Measurements from ENCODE around the gene KCNN3.
A peak's percentile ranks its signal among the peaks of the same experiment; 100 is the strongest.
"Not testable (repeated sequence)": the region's sequence is repeated elsewhere in the genome, so short reads cannot be mapped to it uniquely, and the experiment has no call there.

KCNN3 gene

DNA sequence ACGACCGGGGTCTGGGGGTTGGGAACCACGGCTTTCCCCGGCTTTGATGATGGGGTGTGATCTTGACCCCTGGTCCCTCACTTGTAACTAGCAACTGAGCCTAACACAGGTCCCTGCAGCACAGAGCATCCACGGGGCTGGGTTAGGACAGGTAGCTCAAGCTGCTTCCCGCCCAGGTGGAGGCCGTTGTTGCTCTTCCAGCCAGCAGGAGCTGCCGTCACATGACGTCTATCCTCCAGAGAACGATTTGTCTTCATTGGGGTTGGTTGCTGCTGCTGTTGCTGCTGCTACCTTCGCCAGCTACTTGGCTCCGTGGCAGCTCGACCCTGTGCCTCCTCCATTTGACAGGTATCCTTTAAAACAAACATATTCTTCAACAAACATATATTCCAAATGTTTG, 187.8 kb downstream of the KCNN3 start:
- Mint-ChIP-seq H3K9me3 (no peaks in the 10 kb centered on the region), H3K4me1 (no peaks in the 10 kb centered on the region), H3K27me3 (peaks cover 25 to 31% of the 10 kb centered on the region in 2 donors), H3K36me3 (no peaks in the 10 kb centered on the region), H3K4me3 (no peak overlapping the region), H3K27ac (no peak overlapping the region)
- no peak for DNase-seq
- no peak for ATAC-seq (replicated peaks)

DNA sequence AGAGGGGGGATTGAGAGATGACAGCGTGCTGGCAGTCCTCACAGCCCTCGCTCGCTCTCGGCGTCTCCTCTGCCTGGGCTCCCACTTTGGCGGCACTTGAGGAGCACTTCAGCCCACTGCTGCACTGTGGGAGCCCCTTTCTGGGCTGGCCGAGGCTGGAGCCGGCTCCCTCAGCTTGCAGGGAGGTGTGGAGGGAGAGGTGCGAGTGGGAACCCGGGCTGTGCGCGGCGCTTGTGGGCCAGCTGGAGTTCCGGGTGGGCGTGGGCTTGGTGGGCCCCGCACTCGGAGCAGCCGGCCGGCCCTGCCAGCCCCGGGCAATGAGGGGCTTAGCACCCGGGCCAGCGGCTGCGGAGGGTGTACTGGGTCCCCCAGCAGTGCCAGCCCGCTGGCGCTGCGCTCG, 192.2 kb downstream of the KCNN3 start:
- H3K36me3 Mint-ChIP-seq; DNase-seq; H3K4me3 Mint-ChIP-seq; H3K4me1 Mint-ChIP-seq; H3K9me3 Mint-ChIP-seq; ATAC-seq (replicated peaks); H3K27ac Mint-ChIP-seq: not testable (repeated sequence)
- H3K27me3 Mint-ChIP-seq: peaks cover 15 to 22% of the 10 kb centered on the region in 2 donors

DNA sequence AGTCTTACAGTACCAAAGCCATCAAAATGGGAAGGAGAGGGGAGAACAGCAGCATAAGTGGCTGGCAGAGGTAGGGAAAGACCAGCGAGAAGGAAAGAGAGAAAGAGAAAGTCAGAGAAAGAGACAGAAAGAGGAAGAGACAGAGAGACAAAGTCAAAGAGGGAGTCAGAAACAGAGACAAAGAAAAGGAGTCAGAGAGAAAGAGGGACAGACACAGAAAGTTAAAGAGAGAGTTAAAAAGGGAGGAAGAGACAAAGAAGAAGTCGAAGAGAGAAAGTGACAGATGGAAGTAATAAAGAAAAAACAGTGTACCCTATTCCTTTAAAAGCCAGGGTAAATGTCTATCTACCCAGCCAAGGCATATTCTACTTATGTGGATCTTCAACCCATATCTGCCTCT, 193.2 kb downstream of the KCNN3 start:
- not testable (repeated sequence) for ATAC-seq (replicated peaks); H3K36me3 Mint-ChIP-seq; H3K27ac Mint-ChIP-seq; H3K4me3 Mint-ChIP-seq; H3K9me3 Mint-ChIP-seq; H3K4me1 Mint-ChIP-seq; DNase-seq
- peaks cover 5 to 14% of the 10 kb centered on the region in 2 donors for H3K27me3 Mint-ChIP-seq

DNA sequence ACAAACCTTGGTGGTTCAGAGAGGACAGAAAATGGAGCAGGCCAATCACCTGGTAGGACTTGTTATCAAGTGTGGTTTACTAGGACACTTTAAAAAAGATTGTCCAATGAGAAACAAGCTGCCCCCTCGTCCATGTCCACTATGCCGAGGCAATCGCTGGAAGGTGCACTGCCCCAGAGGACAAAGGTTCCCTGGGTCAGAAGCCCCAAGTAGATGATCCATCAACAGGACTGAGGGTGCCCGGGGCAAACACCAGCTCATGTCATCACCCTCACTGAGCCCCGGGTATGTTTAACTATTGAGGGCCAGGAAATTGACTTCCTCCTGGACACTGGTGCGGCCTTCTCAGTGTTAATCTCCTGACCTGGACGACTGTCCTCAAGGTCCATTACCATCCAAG, 195.6 kb downstream of the KCNN3 start:
- not testable (repeated sequence) for H3K27ac Mint-ChIP-seq; DNase-seq; H3K36me3 Mint-ChIP-seq; ATAC-seq (replicated peaks); H3K9me3 Mint-ChIP-seq; H3K4me1 Mint-ChIP-seq; H3K4me3 Mint-ChIP-seq
- H3K27me3 Mint-ChIP-seq: peaks cover 0 to 12% of the 10 kb centered on the region in 2 donors

DNA sequence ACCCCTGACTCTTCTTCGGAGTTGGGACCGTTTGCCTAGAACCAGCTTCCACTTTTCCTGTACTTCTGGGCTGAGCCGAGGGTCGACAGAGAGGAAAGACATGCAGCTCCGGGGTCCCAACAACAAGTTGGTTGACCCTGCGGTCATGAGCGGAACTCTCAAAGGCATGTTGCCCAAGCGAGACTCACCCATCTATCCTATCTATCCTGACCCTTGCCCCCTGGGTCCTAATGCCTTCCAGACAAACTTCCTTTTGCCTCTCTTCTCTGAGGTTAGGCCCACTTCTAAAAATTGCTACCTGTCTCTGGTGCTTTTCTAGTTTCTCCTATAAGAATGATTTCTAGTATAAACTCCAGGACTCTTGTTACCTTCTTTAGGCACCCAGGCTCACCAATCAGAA, 197.8 kb downstream of the KCNN3 start:
- H3K4me3 Mint-ChIP-seq; H3K9me3 Mint-ChIP-seq; H3K4me1 Mint-ChIP-seq; H3K27ac Mint-ChIP-seq; H3K27me3 Mint-ChIP-seq; ATAC-seq (replicated peaks); H3K36me3 Mint-ChIP-seq; DNase-seq: not testable (repeated sequence)

DNA sequence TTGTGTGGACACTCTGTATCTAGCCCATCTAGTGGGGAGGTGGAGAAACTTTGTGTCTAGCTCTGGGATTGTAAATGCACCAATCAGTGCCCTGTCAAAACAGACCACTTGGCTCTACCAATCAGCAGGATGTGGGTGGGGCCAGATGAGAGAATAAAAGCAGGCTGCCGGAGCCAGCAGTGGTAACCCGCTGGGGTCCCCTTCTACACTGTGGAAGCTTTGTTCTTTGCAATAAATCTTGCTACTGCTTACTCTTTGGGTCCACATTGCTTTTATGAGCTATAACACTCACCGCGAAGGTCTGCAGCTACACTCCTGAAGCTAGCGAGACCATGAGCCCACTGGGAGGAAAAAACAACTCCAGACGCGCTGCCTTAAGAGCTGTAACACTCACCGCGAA, 198.7 kb downstream of the KCNN3 start:
- DNase-seq; H3K27me3 Mint-ChIP-seq; H3K27ac Mint-ChIP-seq; H3K9me3 Mint-ChIP-seq; H3K4me3 Mint-ChIP-seq; ATAC-seq (replicated peaks); H3K36me3 Mint-ChIP-seq; H3K4me1 Mint-ChIP-seq: not testable (repeated sequence)

DNA sequence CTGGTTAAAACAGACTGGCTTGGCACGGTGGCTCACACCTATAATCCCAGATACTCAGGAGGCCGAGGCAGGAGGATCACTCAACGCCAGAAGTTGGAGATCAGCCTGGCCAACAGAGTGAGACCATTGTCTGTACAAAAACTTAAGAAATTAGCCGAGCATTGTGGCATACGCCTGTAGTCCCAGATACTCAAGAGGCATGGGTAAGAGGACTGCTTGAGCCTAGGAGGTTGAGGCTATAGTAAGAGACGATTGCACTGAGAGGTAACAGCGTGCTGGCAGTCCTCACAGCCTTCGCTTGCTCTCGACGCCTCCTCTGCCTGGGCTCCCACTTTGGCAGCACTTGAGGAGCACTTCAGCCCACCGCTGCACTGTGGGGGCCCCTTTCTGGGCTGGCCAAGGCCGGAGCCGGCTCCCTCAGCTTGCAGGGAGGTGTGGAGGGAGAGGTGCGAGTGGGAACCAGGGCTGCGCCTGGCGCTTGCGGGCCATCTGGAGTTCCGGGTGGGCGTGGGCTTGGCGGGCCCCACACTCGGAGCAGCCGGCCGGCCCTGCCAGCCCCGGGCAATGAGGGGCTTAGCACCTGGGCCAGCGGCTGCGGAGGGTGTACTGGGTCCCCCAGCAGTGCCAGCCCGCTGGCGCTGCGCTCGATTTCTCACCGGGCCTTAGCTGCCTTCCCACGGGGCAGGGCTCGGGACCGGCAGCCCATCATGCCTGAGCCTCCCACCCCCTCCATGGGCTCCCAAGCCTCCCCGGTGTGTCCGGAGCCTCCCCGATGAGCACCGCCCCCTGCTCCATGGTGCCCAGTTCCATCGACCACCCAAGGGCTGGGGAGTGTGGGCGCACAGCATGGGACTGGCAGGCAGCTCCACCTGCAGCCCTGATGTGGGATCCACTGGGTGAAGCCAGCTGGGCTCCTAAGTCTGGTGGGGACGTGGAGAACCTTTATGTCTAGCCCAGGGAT, 199.5 kb downstream of the KCNN3 start:
- H3K36me3 Mint-ChIP-seq; H3K4me3 Mint-ChIP-seq; DNase-seq; H3K4me1 Mint-ChIP-seq; H3K9me3 Mint-ChIP-seq; H3K27ac Mint-ChIP-seq; ATAC-seq (replicated peaks): not testable (repeated sequence)
- peaks cover 4 to 12% of the 10 kb centered on the region in 2 donors for H3K27me3 Mint-ChIP-seq

DNA sequence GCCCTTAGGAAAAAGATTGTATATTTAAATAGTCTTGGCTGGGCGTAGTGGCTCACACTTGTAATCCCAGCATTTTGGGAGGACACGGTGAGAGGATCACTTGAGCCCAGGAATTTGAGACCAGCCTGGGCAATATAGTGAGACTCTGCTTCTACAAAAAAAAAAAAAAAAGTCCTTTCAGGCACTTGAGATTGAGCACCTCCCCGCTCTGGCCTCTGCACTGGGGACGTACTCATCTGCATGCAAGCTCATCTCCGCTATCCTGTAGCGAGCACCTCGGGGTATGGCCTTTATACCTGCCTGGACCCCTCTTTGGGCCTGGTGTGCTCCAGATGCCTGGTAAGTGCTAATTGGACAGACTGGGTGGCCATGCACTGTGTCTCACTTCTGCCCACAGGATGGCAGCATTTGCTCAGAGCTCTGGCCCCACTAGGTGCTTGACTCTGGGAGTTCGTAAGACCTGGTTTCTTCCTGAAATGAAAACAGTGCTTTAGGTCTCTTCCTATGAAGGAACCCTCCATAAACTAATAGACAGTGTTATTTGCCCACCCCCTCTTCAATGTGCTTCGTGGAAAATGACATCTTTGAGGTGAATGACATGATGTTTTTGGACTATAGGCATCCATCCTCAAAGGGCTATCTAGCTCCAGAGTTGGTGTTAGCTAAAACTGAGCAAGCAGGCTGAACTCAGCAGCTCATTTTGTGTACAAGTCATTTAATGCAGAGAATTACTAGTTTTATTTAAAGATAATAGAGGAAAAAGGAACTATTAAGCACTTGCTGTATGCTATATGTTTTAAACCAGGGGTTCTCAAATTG, 200.4 kb downstream of the KCNN3 start:
- peak; percentile 99 to 100 for ATAC-seq (replicated peaks)
- Mint-ChIP-seq H3K4me1 (no peaks in the 10 kb centered on the region), H3K4me3 (no peak overlapping the region), H3K36me3 (no peaks in the 10 kb centered on the region), H3K27me3 (peaks cover 4 to 12% of the 10 kb centered on the region in 2 donors), H3K9me3 (no peaks in the 10 kb centered on the region), H3K27ac (no peak overlapping the region)
- DNase-seq: peak; percentile 61

DNA sequence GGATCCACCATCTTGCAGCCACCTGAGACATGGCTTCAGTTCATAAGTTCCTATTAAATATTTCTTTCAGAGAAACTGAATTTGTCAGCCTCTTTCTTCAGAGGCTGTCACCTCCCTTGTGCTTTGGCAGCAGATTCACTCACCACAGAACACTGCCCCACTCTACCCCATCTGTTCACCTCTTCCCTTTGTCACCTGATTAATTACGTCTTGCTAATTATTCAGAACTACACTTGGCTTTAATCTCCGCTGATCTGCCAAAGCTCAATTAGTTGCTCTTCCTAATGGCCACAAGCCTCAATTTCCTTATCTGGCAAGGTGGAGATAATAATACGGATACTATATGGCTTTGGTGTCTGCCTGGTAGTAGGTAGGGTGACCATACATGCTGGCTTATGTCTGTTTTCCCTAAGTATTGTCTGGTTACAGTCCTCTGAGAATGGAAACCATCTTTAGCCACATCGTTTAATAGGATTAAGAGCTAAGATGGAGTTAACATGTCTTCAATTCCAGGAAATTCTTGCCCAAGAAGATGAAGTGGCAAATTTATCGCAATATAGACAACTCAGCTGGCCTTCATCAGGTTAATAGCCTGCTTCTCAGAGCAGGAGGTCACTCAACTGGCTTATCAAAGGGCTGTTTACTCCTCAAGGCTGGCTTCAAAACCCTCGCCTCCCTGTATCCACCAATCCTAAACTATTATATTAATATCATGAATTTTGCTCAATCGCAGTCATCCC, 203.9 kb downstream of the KCNN3 start:
- ATAC-seq (replicated peaks): no peak
- Mint-ChIP-seq H3K9me3 (no peaks in the 10 kb centered on the region), H3K27me3 (peaks cover 5 to 13% of the 10 kb centered on the region in 2 donors), H3K36me3 (no peaks in the 10 kb centered on the region), H3K27ac (no peak overlapping the region), H3K4me1 (no peaks in the 10 kb centered on the region), H3K4me3 (no peak overlapping the region)
- DNase-seq: no peak

DNA sequence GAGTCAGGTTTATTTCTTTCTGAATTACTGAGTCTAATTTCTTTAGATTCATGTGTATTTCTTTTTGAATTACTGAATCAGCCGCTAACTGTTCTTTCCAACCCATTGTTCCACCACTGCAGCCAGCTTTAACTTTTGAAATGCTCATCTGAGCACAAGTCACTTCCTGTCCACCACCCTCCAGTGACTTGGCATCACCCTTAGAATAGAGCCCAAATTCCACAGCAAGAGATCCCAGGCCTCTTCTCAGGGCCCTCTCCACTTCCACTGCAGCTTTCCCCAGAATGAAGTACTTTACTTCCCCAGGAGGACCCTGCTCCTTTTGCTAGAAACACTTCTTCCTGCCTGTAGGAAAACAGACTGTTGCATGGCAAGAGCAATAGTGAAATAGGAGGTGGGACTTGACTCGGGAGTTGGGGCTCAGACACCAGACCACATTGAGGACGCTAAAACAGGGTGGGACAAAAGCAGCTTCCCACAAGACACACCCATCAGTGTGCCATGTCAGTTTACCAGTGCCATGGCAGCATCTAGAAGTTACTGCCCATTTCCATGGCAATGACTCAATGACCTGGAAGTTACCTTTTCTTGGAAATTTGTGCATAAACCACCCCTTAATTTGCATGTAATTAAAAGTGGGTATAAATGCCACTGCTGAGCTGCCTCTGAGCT, 205.6 kb downstream of the KCNN3 start:
- no peak for DNase-seq
- Mint-ChIP-seq H3K27me3 (peaks cover 12 to 20% of the 10 kb centered on the region in 2 donors), H3K4me3 (no peak overlapping the region), H3K36me3 (no peaks in the 10 kb centered on the region), H3K4me1 (no peaks in the 10 kb centered on the region), H3K9me3 (no peaks in the 10 kb centered on the region), H3K27ac (no peak overlapping the region)
- ATAC-seq (replicated peaks): no peak

DNA sequence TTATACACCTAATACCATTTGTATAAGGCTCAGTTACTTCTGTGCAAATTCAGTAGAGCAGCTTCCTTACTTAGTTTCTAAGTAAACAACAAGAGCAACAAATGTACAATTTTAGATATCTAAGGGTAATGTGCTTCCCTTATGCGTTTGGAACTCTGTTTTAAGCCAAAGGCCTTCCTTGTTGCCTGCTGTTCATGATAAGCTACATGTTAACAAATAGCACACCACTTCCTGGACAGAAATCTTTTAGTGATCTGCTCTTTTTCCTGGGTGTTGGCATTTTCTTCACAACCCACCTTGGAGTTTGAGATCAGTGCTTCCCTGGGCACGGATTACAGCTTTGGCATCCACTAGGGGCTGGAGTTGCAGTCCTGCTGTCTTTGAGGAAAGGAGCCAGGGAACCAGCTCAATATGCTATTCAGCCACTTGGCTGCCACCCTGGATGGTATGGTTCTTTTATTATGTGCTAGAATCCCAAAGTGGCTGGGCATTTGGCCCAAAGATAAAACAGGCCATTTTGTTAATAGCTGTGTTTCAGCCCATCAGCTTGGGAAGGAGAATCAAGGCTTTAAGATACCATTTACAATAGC, 206.5 kb downstream of the KCNN3 start:
- no peaks in the 10 kb centered on the region for H3K9me3 Mint-ChIP-seq
- DNase-seq: no peak
- H3K4me3 Mint-ChIP-seq: no peak overlapping the region
- H3K27ac Mint-ChIP-seq: no peak overlapping the region
- H3K27me3 Mint-ChIP-seq: peaks cover 12 to 25% of the 10 kb centered on the region in 2 donors
- H3K36me3 Mint-ChIP-seq: no peaks in the 10 kb centered on the region
- no peak for ATAC-seq (replicated peaks)
- no peaks in the 10 kb centered on the region for H3K4me1 Mint-ChIP-seq

DNA sequence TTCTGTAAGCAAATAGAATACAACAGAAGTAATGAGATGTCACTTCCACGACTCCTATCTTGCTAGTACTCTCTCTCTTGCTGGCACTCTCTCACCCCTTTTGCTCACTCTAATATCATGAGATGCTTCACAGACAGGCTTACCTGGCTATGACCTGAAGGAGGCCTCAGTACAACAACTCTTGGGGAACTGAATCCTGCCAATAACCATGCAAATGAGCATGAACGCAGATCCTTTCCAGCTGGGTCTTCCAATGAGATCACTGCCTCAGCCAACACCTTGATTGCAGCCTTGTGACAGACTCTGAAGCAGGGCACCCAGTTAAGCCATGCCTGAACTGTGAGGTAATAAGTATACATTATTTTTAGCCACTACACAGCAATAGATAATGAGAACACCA, 209.0 kb downstream of the KCNN3 start:
- Mint-ChIP-seq H3K36me3 (no peaks in the 10 kb centered on the region), H3K27ac (no peak overlapping the region), H3K4me1 (no peaks in the 10 kb centered on the region), H3K4me3 (no peak overlapping the region), H3K27me3 (peaks cover 16 to 45% of the 10 kb centered on the region in 2 donors), H3K9me3 (no peaks in the 10 kb centered on the region)
- ATAC-seq (replicated peaks) (no peak), DNase-seq (no peak)

DNA sequence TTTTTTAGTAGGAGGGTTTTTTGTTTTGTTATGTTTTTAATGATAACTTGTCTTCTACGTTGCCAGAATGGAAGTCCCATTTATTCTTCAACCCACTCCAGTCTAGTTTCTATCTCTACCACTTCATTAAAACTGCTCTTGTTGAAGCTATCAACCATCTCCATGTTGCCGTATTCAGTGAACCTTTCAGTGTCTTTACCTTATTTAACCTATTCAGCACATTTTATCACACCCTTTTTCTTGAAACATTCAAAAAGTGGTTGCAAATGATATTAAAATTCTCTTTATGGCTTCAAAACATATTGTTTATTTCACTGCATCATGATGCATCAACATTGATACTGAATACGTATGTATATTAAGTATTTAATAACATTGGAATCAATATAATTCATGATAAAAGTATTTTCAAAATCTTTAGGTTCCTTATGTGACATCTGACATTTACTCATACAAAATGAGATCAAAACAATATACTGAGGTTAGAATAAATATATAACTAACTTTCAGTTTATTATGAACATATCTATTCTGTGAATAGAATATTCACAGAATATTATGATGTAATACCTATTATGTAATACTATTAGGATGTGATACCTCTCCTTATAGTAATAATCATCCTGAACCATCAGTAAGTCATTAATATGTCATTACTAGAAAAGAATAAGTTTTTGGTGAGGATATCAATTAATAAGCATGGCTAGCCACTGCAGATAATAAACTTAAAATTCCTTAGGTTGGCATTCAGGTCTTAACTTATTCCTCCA, 210.1 kb downstream of the KCNN3 start:
- no peak overlapping the region for H3K4me3 Mint-ChIP-seq
- H3K4me1 Mint-ChIP-seq: no peaks in the 10 kb centered on the region
- H3K27ac Mint-ChIP-seq: no peak overlapping the region
- H3K36me3 Mint-ChIP-seq: no peaks in the 10 kb centered on the region
- H3K27me3 Mint-ChIP-seq: peaks cover 14 to 53% of the 10 kb centered on the region in 2 donors
- ATAC-seq (replicated peaks) (no peak), DNase-seq (no peak)
- H3K9me3 Mint-ChIP-seq: no peaks in the 10 kb centered on the region

Data from stimulated activated naive B cell treated with anti-CD40 and anti-IgM and Interleukin-4, amounts not matched to agents 10 μg/mL and 1 μg/mL and 100 μg/mL, for 72 hours (primary cell).